H9 (cell line): Measurements from ENCODE around the gene CAMK2G. TPM values are rescaled to one million over a fixed set of nuclear protein-coding genes. Genes with fewer than 3 reads are reported as not detected.

Experiments used
- DNase-seq: peaks from one replicate; pipeline ENCODE4 v3.0.0-alpha.2; 2017
- H2AFZ ChIP-seq: one replicate; pipeline ENCODE4 v1.6.1; 2013; ENCODE audit warnings: mild to moderate bottlenecking, low read length, control low read depth, moderate library complexity
- H2AK5ac ChIP-seq: 2 replicates; pipeline ENCODE4 v1.6.1; 2013; ENCODE audit warnings: low read length, control low read depth, mixed read lengths; ENCODE audit not compliant: insufficient read length
- H2BK120ac ChIP-seq: one replicate; pipeline ENCODE4 v1.6.1; 2013; ENCODE audit warnings: low read depth, mild to moderate bottlenecking, low read length, control low read depth, inconsistent platforms; ENCODE audit not compliant: poor library complexity, severe bottlenecking
- H2BK12ac ChIP-seq: 2 replicates; pipeline ENCODE4 v1.6.1; 2013; ENCODE audit warnings: low read length, control low read depth, mixed read lengths, low read depth; ENCODE audit not compliant: insufficient read length
- H2BK15ac ChIP-seq: 2 replicates; pipeline ENCODE4 v1.6.1; 2013; ENCODE audit warnings: low read depth, low read length, control low read depth
- H2BK20ac ChIP-seq: one replicate; pipeline ENCODE4 v1.6.1; 2013; ENCODE audit warnings: low read depth, mild to moderate bottlenecking, low read length, control low read depth, inconsistent platforms; ENCODE audit not compliant: poor library complexity, severe bottlenecking
- H2BK5ac ChIP-seq: 2 replicates; pipeline ENCODE4 v1.6.1; 2013; ENCODE audit warnings: low read length, control low read depth, mixed read lengths; ENCODE audit not compliant: insufficient read length
- H3K14ac ChIP-seq: 2 replicates; pipeline ENCODE4 v1.6.1; 2013; ENCODE audit warnings: low read length, control low read depth; ENCODE audit not compliant: insufficient read depth
- H3K18ac ChIP-seq: 2 replicates; pipeline ENCODE4 v1.6.1; 2013; ENCODE audit warnings: low read depth, mild to moderate bottlenecking, mixed read lengths, low read length, control low read depth; ENCODE audit not compliant: insufficient read length
- H3K23ac ChIP-seq: 2 replicates; pipeline ENCODE4 v1.6.1; 2013; ENCODE audit warnings: low read length, control low read depth, mixed read lengths, low read depth; ENCODE audit not compliant: insufficient read length
- H3K23me2 ChIP-seq: 2 replicates; pipeline ENCODE4 v1.6.1; 2013; ENCODE audit warnings: low read depth, mild to moderate bottlenecking, mixed read lengths, low read length, control low read depth; ENCODE audit not compliant: insufficient read length, poor library complexity, severe bottlenecking
- H3K27ac ChIP-seq: 2 replicates; pipeline ENCODE4 v1.5.1; 2013; ENCODE audit warnings: low read length, control low read depth, mixed read lengths, low read depth; ENCODE audit not compliant: insufficient read length
- H3K27me3 ChIP-seq: 2 replicates; pipeline ENCODE4 v1.6.1; 2013; ENCODE audit warnings: low read length, control low read depth, inconsistent platforms; ENCODE audit not compliant: insufficient read depth
- H3K4ac ChIP-seq: 2 replicates; pipeline ENCODE4 v1.6.1; 2013; ENCODE audit warnings: low read depth, mild to moderate bottlenecking, control low read depth, inconsistent platforms, low read length, moderate library complexity
- H3K4me1 ChIP-seq: 2 replicates; pipeline ENCODE4 v1.6.1; 2013; ENCODE audit warnings: low read length, control low read depth, inconsistent platforms; ENCODE audit not compliant: insufficient read depth
- H3K4me2 ChIP-seq: 2 replicates; pipeline ENCODE4 v1.6.1; 2013; ENCODE audit warnings: low read length, control low read depth, mixed read lengths; ENCODE audit not compliant: insufficient read length, insufficient read depth
- H3K56ac ChIP-seq: 2 replicates; pipeline ENCODE4 v1.6.1; 2013; ENCODE audit warnings: low read depth, mild to moderate bottlenecking, mixed read lengths, low read length, control low read depth; ENCODE audit not compliant: insufficient read length
- H3K79me1 ChIP-seq: 2 replicates; pipeline ENCODE4 v1.6.1; 2013; ENCODE audit warnings: low read depth, mild to moderate bottlenecking, moderate library complexity, low read length, control low read depth, inconsistent platforms; ENCODE audit not compliant: insufficient read depth, poor library complexity, severe bottlenecking
- H3K79me2 ChIP-seq: 2 replicates; pipeline ENCODE4 v1.6.1; 2013; ENCODE audit warnings: low read length, control low read depth, inconsistent platforms; ENCODE audit not compliant: insufficient read depth
- H3K9ac ChIP-seq: 2 replicates; pipeline ENCODE4 v1.6.1; 2013; ENCODE audit warnings: low read length, control low read depth, mixed read lengths; ENCODE audit not compliant: insufficient read length; ENCODE audit errors: extremely low read depth
- H3K9me3 ChIP-seq: one replicate; pipeline ENCODE4 v1.6.1; 2013; ENCODE audit warnings: low read depth, low read length, inconsistent platforms; ENCODE audit not compliant: control insufficient read depth
- H3T11ph ChIP-seq: one replicate; pipeline ENCODE4 v1.6.1; 2013; ENCODE audit warnings: mild to moderate bottlenecking, low read length, control low read depth, inconsistent platforms
- H4K20me1 ChIP-seq: one replicate; pipeline ENCODE4 v1.6.1; 2013; ENCODE audit not compliant: control insufficient read depth, insufficient read length, insufficient read depth
- H4K5ac ChIP-seq: 2 replicates; pipeline ENCODE4 v1.6.1; 2013; ENCODE audit warnings: low read depth, mild to moderate bottlenecking, mixed read lengths, low read length, control low read depth; ENCODE audit not compliant: insufficient read length
- H4K8ac ChIP-seq: replicated peaks from 2 replicates; pipeline ENCODE4 v1.6.1; 2013; ENCODE audit warnings: low read length, control low read depth, mixed read lengths, low read depth; ENCODE audit not compliant: insufficient read length
- H4K91ac ChIP-seq: 2 replicates; pipeline ENCODE4 v1.6.1; 2013; ENCODE audit warnings: low read depth, mild to moderate bottlenecking, moderate library complexity, mixed read lengths, low read length, control low read depth; ENCODE audit not compliant: insufficient read length
- H3K27ac Mint-ChIP-seq, 3 experiments: 2 replicates in 2 of 3; 3 replicates in 1 of 3; pipeline ENCODE4 v1.8.0; 2020 to 2021; ENCODE audit warnings: mixed read lengths in 3 of 3, mild to moderate bottlenecking in 1 of 3, moderate library complexity in 1 of 3
- H3K27me3 Mint-ChIP-seq: 2 replicates; pipeline ENCODE4 v1.8.0; 2021; ENCODE audit warnings: low read depth, mild to moderate bottlenecking, moderate library complexity, mixed read lengths
- H3K36me3 Mint-ChIP-seq, 3 experiments: 2 replicates in 2 of 3; 3 replicates in 1 of 3; pipeline ENCODE4 v1.8.0; 2020 to 2021; ENCODE audit warnings: low read depth in 3 of 3, mixed read lengths in 3 of 3; ENCODE audit not compliant: insufficient read depth in 1 of 3
- H3K4me1 Mint-ChIP-seq, 2 experiments: 2 replicates each; pipeline ENCODE4 v1.8.0; 2020; ENCODE audit warnings: mixed read lengths in 2 of 2
- H3K4me3 Mint-ChIP-seq, 2 experiments: 2 replicates in 1 of 2; 3 replicates in 1 of 2; pipeline ENCODE4 v1.8.0; 2020 to 2021; ENCODE audit warnings: mild to moderate bottlenecking in 2 of 2, mixed read lengths in 2 of 2, moderate library complexity in 1 of 2
- H3K9me3 Mint-ChIP-seq, 2 experiments: 2 replicates in 1 of 2; 3 replicates in 1 of 2; pipeline ENCODE4 v1.8.0; 2020; ENCODE audit warnings: mild to moderate bottlenecking in 2 of 2, mixed read lengths in 2 of 2, moderate library complexity in 1 of 2
- CTCF ChIP-seq: fragments of 200-600 bp; sonication (generic); conservative IDR thresholded peaks from 3 replicates; pipeline ENCODE4 v1.8.0; 2021; ENCODE audit warnings: antibody characterized with exemption, mild to moderate bottlenecking
- WGBS: extraction: QIAGEN DNeasy Blood & Tissue Kit; methylation state at CpG from one replicate; pipeline ENCODE4 v1.1.7; 2013; ENCODE audit warnings: missing lambda C conversion rate, low lambda C conversion rate, mixed read lengths; ENCODE audit not compliant: insufficient read length; ENCODE audit errors: extremely low coverage; 5-methylcytosine and 5-hydroxymethylcytosine counted together
- total RNA-seq: library from RNA; stranded (reverse); gene quantifications from 2 replicates; pipeline ENCODE4 v1.2.1, GENCODE V29; 2021

Gene CAMK2G
- total RNA-seq, 1 experiment from 2014 or later, result 31.8 TPM

DNA sequence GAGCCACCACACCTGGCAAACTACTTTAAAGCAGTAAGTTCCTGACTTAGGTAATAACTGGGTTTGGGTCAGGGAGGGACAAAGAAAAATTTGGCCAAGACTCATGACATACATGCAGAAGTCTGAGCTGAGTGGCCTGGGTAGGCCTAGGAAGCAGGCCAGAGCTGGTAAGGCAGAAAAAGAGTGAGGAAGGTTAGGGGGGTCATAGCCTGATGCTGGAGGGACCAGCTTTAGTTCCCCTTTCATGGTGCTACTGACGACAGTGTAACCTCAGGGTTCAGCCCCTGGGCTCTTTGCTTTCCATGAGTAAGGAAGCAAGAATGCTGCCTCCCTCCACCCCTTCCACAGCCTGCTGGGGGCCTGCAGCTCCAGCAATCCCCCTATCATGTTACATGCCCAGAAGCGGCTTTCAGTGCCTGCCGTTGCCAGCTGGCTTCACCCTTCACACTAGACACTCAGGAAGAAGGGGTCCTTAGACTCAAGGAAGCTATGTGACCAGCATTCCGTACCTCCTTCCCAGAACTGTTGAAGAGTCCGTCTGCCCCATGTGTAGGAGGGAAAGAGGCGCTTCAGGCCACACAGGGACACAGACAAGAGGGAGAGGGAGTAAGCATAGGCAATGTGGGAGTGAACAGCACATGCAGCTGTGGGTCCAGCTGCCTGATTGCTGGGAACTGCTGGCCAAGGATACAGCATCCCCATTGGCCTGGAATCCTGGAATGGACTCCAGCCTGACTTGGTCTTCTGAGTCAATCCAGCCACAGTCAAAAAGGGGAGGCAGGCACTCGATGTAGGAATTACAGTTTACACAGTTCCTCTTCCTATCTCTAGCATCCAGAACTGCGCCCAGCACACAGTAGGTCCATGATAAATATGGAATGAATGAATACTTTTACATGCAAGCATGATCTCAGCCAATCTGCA is 32.4 kb upstream of the CAMK2G start:
- Histone ChIP-seq H3K9ac (no peak overlapping the region), H3K79me1 (no peaks in the 10 kb centered on the region), H3T11ph (no peak overlapping the region), H3K27ac (no peak overlapping the region), H3K27me3 (no peaks in the 10 kb centered on the region; the same call in 1 of the 2 replicates), H3K23ac (no peak overlapping the region), H2BK5ac (no peak overlapping the region), H3K23me2 (peaks cover 14% of the 10 kb centered on the region), H3K79me2 (no peaks in the 10 kb centered on the region), H4K20me1 (no peaks in the 10 kb centered on the region), H2BK12ac (no peak overlapping the region), H3K14ac (no peak overlapping the region), H3K4ac (no peak overlapping the region), H3K4me1 (peaks cover 5% of the 10 kb centered on the region; the same call in 1 of the 2 replicates), H3K4me2 (peak overlapping the region; percentile 4), H2AFZ (no peak overlapping the region), H4K5ac (no peak overlapping the region), H4K91ac (no peak overlapping the region), H2AK5ac (no peak overlapping the region), H2BK20ac (no peak overlapping the region), H4K8ac (no peak overlapping the region), H3K56ac (no peak overlapping the region), H3K18ac (peak overlapping the region; percentile 3), H3K9me3 (no peaks in the 10 kb centered on the region), H2BK120ac (no peak overlapping the region), H2BK15ac (no peak overlapping the region)
- Mint-ChIP-seq H3K36me3 (no peaks in the 10 kb centered on the region), H3K27me3 (peaks cover 35% of the 10 kb centered on the region), H3K9me3 (no peaks in the 10 kb centered on the region), H3K27ac (peak overlapping the region; percentile 67 to 96 (median 90); a peak in 6 of 7 replicates), H3K4me1 (peaks cover 40 to 43% of the 10 kb centered on the region in 2 experiments), H3K4me3 (0 out of 5 replicates have a peak overlapping the region, but pooled peaks have one; percentile 1 to 7)
- no peak for TF ChIP-seq CTCF
- peak; percentile 94 for DNase-seq
- WGBS, result no CpG with 5 or more reads among the region's 8 CpGs
